Anterior cingulate cortex (tissue), 58 donors: ENCODE measurements around the gene BTBD16.

Source experiments
- DNase-seq, 58 donors: peaks; one replicate each; lab custom pipeline; 2025; lab: John Stamatoyannopoulos, UW

BTBD16 gene

GRCh38 chr10:122246830-122247520 lies 24.1 kb upstream of the BTBD16 start:
- no peak for DNase-seq

GRCh38 chr10:122248356-122249302 lies 22.5 kb upstream of the BTBD16 start:
- DNase-seq: no peak

- no peak for DNase-seq
Observed at GRCh38 chr10:122249303-122249850, 21.7 kb upstream of the BTBD16 start.

GRCh38 chr10:122249991-122250750 lies 20.9 kb upstream of the BTBD16 start:
- no peak for DNase-seq

GRCh38 chr10:122251459-122252255 lies 19.4 kb upstream of the BTBD16 start:
- no peak for DNase-seq

GRCh38 chr10:122252805-122253204 lies 18.3 kb upstream of the BTBD16 start:
- no peak for DNase-seq

GRCh38 chr10:122253605-122254004 lies 17.5 kb upstream of the BTBD16 start:
- no peak for DNase-seq

GRCh38 chr10:122254831-122255230 lies 16.3 kb upstream of the BTBD16 start:
- no peak for DNase-seq

- no peak for DNase-seq
Observed at GRCh38 chr10:122255509-122256301, 15.4 kb upstream of the BTBD16 start.

- DNase-seq: no peak
Observed at GRCh38 chr10:122257041-122257440, 14.1 kb upstream of the BTBD16 start.

GRCh38 chr10:122258136-122259074 lies 12.7 kb upstream of the BTBD16 start:
- DNase-seq: no peak

GRCh38 chr10:122259075-122259466 lies 12.0 kb upstream of the BTBD16 start:
- DNase-seq: no peak

- no peak for DNase-seq
Observed at GRCh38 chr10:122261584-122261983, 9.5 kb upstream of the BTBD16 start.

- no peak for DNase-seq
Observed at GRCh38 chr10:122263971-122264370, 7.1 kb upstream of the BTBD16 start.

- no peak for DNase-seq
Observed at GRCh38 chr10:122264436-122264835, 6.7 kb upstream of the BTBD16 start.

- no peak for DNase-seq
Observed at GRCh38 chr10:122264931-122265330, 6.2 kb upstream of the BTBD16 start.

- DNase-seq: no peak
Observed at GRCh38 chr10:122265896-122266295, 5.2 kb upstream of the BTBD16 start.
